Type B pancreatic cell (in vitro differentiated cells): Measurements from ENCODE around the gene APOA4. TPM values are rescaled to one million over a fixed set of nuclear protein-coding genes. Genes with fewer than 3 reads are reported as not detected.

Source experiments
- DNase-seq: peaks from one replicate; pipeline ENCODE4 v3.0.0; 2021; ENCODE audit warnings: mixed read lengths; ENCODE audit not compliant: unreplicated experiment; ENCODE audit errors: extremely low spot score
- H3K27ac Mint-ChIP-seq: 2 replicates; pipeline ENCODE4 v1.8.0; 2021; ENCODE audit warnings: mild to moderate bottlenecking, mixed read lengths
- H3K27me3 Mint-ChIP-seq: 2 replicates; pipeline ENCODE4 v1.8.0; 2021; ENCODE audit warnings: mixed read lengths
- H3K36me3 Mint-ChIP-seq: 2 replicates; pipeline ENCODE4 v1.8.0; 2021; ENCODE audit warnings: mixed read lengths
- H3K4me1 Mint-ChIP-seq: one replicate; pipeline ENCODE4 v1.8.0; 2021; ENCODE audit warnings: mixed read lengths; ENCODE audit not compliant: unreplicated experiment
- H3K4me3 Mint-ChIP-seq: 2 replicates; pipeline ENCODE4 v1.8.0; 2021; ENCODE audit warnings: mild to moderate bottlenecking, mixed read lengths
- H3K9me3 Mint-ChIP-seq: 2 replicates; pipeline ENCODE4 v1.8.0; 2021; ENCODE audit warnings: mixed read lengths
- total RNA-seq: library from RNA; stranded (reverse); gene quantifications from 2 replicates; pipeline ENCODE4 v1.2.1, GENCODE V29; 2021; ENCODE audit warnings: low replicate concordance
- TF ChIP-seq, protein P1 (sequence below): fragments of 200-600 bp; sonication (generic); conservative IDR thresholded peaks from 2 replicates; pipeline ENCODE4 v1.5.0; 2021; ENCODE audit warnings: antibody characterized with exemption, mild to moderate bottlenecking

The APOA4 gene
- total RNA-seq, 1 donor from 2014 or later, result 21.7 TPM

DNA sequence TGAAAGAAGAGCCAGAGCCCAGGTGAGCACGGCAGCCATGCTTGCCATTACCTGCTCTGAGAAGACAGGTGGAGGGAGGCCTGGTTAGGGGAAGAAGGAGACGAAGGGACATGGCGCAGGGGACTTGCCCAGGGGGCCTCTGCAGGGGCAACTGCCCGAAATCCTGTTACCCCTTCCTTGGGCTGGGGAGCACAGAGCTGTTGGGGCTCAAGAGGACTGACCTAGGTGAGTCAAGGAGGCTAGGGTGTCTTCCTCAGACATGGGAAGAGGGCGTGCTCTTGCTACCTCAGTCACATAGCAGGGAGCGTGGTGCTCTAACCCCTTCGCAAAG, 31.3 kb downstream of the APOA4 start, which contains the start of gene APOA5:
TSS of gene APOA5 (minus strand) at position 67 of the 331 bp plus-strand sequence. CDS start at position 48, 19 bp downstream.
- Mint-ChIP-seq H3K9me3 (no peaks in the 10 kb centered on the region), H3K36me3 (peaks cover 4% of the 10 kb centered on the region), H3K4me3 (peak within 1 kb of the TSS; percentile 77), H3K27ac (peak within 1 kb of the TSS; percentile 77), H3K4me1 (peaks cover 19% of the 10 kb centered on the region), H3K27me3 (peaks cover 3% of the 10 kb centered on the region)
- TF ChIP-seq, protein P1, sequence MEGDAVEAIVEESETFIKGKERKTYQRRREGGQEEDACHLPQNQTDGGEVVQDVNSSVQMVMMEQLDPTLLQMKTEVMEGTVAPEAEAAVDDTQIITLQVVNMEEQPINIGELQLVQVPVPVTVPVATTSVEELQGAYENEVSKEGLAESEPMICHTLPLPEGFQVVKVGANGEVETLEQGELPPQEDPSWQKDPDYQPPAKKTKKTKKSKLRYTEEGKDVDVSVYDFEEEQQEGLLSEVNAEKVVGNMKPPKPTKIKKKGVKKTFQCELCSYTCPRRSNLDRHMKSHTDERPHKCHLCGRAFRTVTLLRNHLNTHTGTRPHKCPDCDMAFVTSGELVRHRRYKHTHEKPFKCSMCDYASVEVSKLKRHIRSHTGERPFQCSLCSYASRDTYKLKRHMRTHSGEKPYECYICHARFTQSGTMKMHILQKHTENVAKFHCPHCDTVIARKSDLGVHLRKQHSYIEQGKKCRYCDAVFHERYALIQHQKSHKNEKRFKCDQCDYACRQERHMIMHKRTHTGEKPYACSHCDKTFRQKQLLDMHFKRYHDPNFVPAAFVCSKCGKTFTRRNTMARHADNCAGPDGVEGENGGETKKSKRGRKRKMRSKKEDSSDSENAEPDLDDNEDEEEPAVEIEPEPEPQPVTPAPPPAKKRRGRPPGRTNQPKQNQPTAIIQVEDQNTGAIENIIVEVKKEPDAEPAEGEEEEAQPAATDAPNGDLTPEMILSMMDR, result no peak
- no peak for DNase-seq

DNA sequence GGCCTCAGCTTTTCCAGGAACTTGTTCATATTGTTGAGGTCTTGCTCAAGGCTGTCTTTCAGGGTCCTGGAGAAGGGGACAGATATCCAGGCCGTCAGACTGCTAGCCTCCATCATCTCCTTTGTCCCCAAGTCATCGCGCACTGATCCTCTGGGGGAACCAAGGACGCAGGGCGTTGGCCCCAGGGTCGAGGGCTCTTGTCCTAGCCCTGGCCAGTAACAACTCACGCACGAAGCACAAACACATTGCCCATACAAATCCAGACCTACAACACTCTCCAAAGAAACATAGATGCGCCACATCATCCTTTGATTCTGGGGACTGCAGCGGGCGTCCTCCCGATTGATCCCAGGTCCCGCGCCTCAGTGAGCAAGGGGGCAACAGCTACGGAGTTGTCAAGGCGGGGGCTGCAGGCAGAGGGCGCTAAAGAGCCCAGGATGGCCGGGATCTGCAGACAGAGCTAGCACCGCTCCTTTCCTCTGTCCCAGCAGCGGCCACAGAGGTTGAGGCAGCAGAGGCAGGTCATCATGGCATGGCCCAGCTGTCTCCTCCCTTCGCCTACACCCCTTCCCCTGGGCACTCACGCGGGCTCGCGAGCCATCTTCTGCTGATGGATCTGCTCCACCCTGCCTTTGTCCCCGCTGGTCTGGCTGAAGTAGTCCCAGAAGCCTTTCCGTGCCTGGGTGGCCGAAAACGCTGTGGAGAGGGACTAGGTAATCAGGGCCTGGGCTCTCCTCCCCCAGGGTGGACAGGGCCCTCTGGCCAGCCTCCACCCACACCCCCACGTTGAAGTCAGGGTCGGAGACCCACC, 31.9 kb downstream of the APOA4 start:
- DNase-seq, result peak; percentile 86
- Mint-ChIP-seq H3K4me3 (peak overlapping the region; percentile 77), H3K36me3 (peaks cover 4% of the 10 kb centered on the region), H3K27ac (peak overlapping the region; percentile 77), H3K4me1 (peaks cover 21% of the 10 kb centered on the region), H3K27me3 (peaks cover 3% of the 10 kb centered on the region), H3K9me3 (no peaks in the 10 kb centered on the region)
- TF ChIP-seq, protein P1, result peak; percentile 93

DNA sequence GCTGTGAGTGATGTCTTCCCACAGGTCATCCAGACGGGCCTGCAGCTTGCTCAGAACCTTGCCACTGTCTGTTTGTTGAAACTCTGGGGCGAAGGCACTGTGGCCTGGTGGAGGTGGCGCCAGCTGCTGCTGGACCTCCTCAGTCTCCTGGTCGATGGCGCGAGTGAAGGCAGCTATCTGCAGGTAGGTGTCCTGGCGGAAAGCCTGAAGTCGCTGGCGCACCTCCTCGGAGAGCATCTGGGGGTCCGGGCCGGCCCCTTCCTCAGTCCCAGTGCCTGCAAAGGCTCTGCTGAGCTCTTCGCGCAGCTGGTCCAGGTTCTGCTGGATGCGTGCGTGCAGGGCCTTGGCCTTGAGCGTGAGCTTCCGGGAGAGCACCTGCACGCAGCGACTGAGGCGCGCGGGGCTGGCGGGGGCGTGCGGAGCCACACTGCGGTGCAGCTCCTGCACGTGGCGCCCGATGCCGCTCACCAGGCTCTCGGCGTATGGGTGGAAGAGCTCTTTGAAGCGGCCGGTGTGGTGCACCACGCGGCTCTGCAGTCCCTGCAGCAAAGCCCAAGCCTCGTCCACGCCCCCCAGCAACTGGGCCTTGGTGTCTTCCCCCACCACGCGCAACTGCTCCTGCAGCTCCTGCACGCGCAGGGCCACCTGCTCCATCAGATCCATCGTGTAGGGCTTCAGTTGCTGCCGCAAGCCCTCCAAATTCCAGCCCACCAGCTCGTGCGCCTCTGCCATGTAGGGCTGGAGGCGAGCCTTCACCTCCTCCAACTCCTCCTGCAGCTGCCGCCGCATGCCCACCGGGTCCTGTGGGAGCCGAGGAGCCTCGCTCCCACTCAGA, 32.7 kb downstream of the APOA4 start:
- H3K4me3 Mint-ChIP-seq, result peak overlapping the region; percentile 77
- no peak for DNase-seq
- H3K4me1 Mint-ChIP-seq, result peaks cover 21% of the 10 kb centered on the region
- TF ChIP-seq, protein P1, result no peak
- H3K36me3 Mint-ChIP-seq, result peaks cover 9% of the 10 kb centered on the region
- H3K9me3 Mint-ChIP-seq, result no peaks in the 10 kb centered on the region
- no peak overlapping the region for H3K27ac Mint-ChIP-seq
- peaks cover 3% of the 10 kb centered on the region for H3K27me3 Mint-ChIP-seq

DNA sequence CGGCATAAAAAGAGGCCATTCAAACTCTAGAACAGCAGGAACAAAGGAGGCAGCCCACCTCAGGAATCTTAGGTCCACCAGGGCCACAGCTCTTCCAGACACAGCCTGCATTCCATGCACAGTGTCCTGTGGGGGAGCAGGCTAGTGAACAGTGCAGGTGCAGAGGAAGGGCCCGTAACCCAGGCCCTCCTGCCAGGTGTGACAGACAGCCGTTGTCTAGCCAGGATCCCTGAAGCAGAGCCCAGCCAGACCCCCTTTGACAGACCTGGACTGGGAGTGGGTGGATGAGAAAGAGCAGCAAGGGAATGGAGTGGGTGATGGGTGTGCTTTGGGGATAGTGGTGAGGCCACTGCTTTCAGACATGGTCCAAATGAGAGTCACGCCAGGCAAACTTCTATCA, 34.1 kb downstream of the APOA4 start:
- peak overlapping the region; percentile 70 for H3K27ac Mint-ChIP-seq

DNA sequence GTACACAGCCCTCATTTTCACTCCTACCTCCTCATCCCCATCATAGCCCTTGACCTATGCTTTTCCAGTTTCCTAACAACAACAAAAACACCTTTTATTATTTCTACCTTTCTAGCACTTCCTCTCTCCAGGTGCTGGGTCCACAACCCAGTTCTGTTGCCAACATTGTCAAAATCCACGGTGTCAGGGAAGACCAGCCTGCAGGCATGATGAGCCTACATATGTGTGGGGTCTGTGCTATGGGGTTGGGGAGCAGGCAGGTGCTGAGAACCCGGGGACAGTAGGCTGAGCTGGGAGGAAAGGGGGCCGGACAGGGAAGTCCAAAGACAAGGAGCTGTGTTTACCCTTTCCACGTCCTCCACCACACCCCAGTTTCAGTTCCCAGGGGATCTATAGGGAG, 34.6 kb downstream of the APOA4 start:
- peak overlapping the region; percentile 99 for H3K27ac Mint-ChIP-seq

More for the DNA sequence above, 34.1 kb downstream of the APOA4 start:
- Mint-ChIP-seq H3K4me1 (peaks cover 21% of the 10 kb centered on the region), H3K4me3 (peak overlapping the region; percentile 99), H3K9me3 (no peaks in the 10 kb centered on the region), H3K27me3 (peaks cover 3% of the 10 kb centered on the region), H3K36me3 (peaks cover 15% of the 10 kb centered on the region)
- no peak for DNase-seq
- TF ChIP-seq, protein P1, result no peak

More for the DNA sequence above, 34.6 kb downstream of the APOA4 start:
- Mint-ChIP-seq H3K4me1 (peaks cover 21% of the 10 kb centered on the region), H3K9me3 (no peaks in the 10 kb centered on the region), H3K4me3 (peak overlapping the region; percentile 99), H3K27me3 (peaks cover 3% of the 10 kb centered on the region), H3K36me3 (peaks cover 15% of the 10 kb centered on the region)
- TF ChIP-seq, protein P1, result no peak
- DNase-seq, result no peak
